DOHH2 (cell line): ENCODE data around the gene PAMR1.

Experiments
- H3F3A ChIP-seq: fragments of 200-600 bp; sonication (generic), shearing (Covaris generic); 2 replicates; pipeline ENCODE4 v1.6.0; 2016; ENCODE audit warnings: antibody characterized with exemption, mild to moderate bottlenecking; ENCODE audit not compliant: control insufficient read depth, insufficient read depth
- H3K27ac ChIP-seq: fragments of 200-600 bp; sonication (generic); 2 replicates; pipeline ENCODE4 v1.5.1; 2014; ENCODE audit warnings: low read depth, mild to moderate bottlenecking, low read length, moderate library complexity
- H3K27me3 ChIP-seq: fragments of 200-600 bp; sonication (generic); 2 replicates; pipeline ENCODE4 v1.6.1; 2014; ENCODE audit warnings: mild to moderate bottlenecking, low read length, mixed read lengths; ENCODE audit not compliant: control insufficient read depth
- H3K36me3 ChIP-seq: fragments of 200-600 bp; sonication (generic); 2 replicates; pipeline ENCODE4 v1.6.1; 2014; ENCODE audit warnings: mild to moderate bottlenecking, low read length, moderate library complexity, mixed read lengths; ENCODE audit not compliant: control insufficient read depth
- H3K4me1 ChIP-seq: fragments of 200-600 bp; sonication (generic); 2 replicates; pipeline ENCODE4 v1.6.1; 2014; ENCODE audit warnings: mild to moderate bottlenecking, low read length, mixed read lengths; ENCODE audit not compliant: control insufficient read depth
- H3K4me2 ChIP-seq: fragments of 200-600 bp; sonication (generic); 2 replicates; pipeline ENCODE4 v1.6.0; 2014; ENCODE audit warnings: mild to moderate bottlenecking, low read length, moderate library complexity
- H3K4me3 ChIP-seq: fragments of 200-600 bp; sonication (generic); 2 replicates; pipeline ENCODE4 v1.5.1; 2014; ENCODE audit warnings: mild to moderate bottlenecking, low read length, mixed read lengths
- H3K79me2 ChIP-seq: fragments of 200-600 bp; sonication (generic); 2 replicates; pipeline ENCODE4 v1.6.1; 2014; ENCODE audit warnings: mild to moderate bottlenecking, low read length, mixed read lengths; ENCODE audit not compliant: control insufficient read depth
- H3K9me2 ChIP-seq: fragments of 200-600 bp; sonication (generic); replicated peaks from 2 replicates; pipeline ENCODE4 v1.6.1; 2014; ENCODE audit warnings: mild to moderate bottlenecking, low read length, mixed read lengths; ENCODE audit not compliant: control insufficient read depth
- H3K9me3 ChIP-seq: fragments of 200-600 bp; sonication (generic); 2 replicates; pipeline ENCODE4 v1.6.1; 2014; ENCODE audit warnings: antibody characterized with exemption, low read length, mixed read lengths; ENCODE audit not compliant: control insufficient read depth, insufficient read depth
- H4K20me1 ChIP-seq: fragments of 200-600 bp; sonication (generic); 2 replicates; pipeline ENCODE4 v1.6.0; 2014; ENCODE audit warnings: low read depth, mild to moderate bottlenecking, antibody characterized with exemption, low read length, moderate library complexity; ENCODE audit not compliant: control insufficient read depth, insufficient read depth
- CTCF ChIP-seq: fragments of 200-600 bp; sonication (generic); IDR thresholded peaks from one replicate; pipeline ENCODE4 v1.5.1; 2014; ENCODE audit warnings: antibody characterized with exemption, mild to moderate bottlenecking, low read depth, low read length; ENCODE audit not compliant: poor library complexity, severe bottlenecking
- EZH2phosphoT487 ChIP-seq: fragments of 200-600 bp; sonication (generic); IDR thresholded peaks from 2 replicates; pipeline ENCODE4 v1.6.1; 2017; ENCODE audit warnings: borderline replicate concordance, mild to moderate bottlenecking, antibody characterized with exemption, low read length, moderate library complexity, mixed read lengths

Gene PAMR1

GRCh38 chr11:35473795-35474374 lies 51.5 kb downstream of the PAMR1 start:
- H3K4me2 ChIP-seq: no peak overlapping the region
- H3K79me2 ChIP-seq: no peaks in the 10 kb centered on the region
- no peaks in the 10 kb centered on the region for H3K36me3 ChIP-seq
- no peaks in the 10 kb centered on the region for H4K20me1 ChIP-seq
- H3K4me3 ChIP-seq: no peak overlapping the region
- H3K27ac ChIP-seq: no peak overlapping the region
- no peaks in the 10 kb centered on the region for H3K4me1 ChIP-seq
- H3F3A ChIP-seq: no peaks in the 10 kb centered on the region
- H3K9me2 ChIP-seq: no peaks in the 10 kb centered on the region
- H3K9me3 ChIP-seq: no peaks in the 10 kb centered on the region
- H3K27me3 ChIP-seq: no peaks in the 10 kb centered on the region
- TF ChIP-seq CTCF (no peak), EZH2phosphoT487 (no peak)

- Histone ChIP-seq H4K20me1 (no peaks in the 10 kb centered on the region), H3K9me3 (no peaks in the 10 kb centered on the region), H3K36me3 (no peaks in the 10 kb centered on the region), H3K27me3 (no peaks in the 10 kb centered on the region), H3K4me1 (no peaks in the 10 kb centered on the region), H3K79me2 (no peaks in the 10 kb centered on the region), H3K9me2 (no peaks in the 10 kb centered on the region), H3F3A (no peaks in the 10 kb centered on the region), H3K4me3 (no peak overlapping the region), H3K27ac (no peak overlapping the region), H3K4me2 (no peak overlapping the region)
- TF ChIP-seq CTCF (no peak), EZH2phosphoT487 (no peak)
Observed at GRCh38 chr11:35470616-35471015, 54.8 kb downstream of the PAMR1 start.

GRCh38 chr11:35466058-35466457 lies 59.4 kb downstream of the PAMR1 start:
- Histone ChIP-seq H3K27me3 (no peaks in the 10 kb centered on the region), H3K9me3 (no peaks in the 10 kb centered on the region), H3K27ac (no peak overlapping the region), H3K36me3 (no peaks in the 10 kb centered on the region), H3F3A (no peaks in the 10 kb centered on the region), H3K4me3 (no peak overlapping the region), H3K9me2 (no peaks in the 10 kb centered on the region), H3K4me2 (no peak overlapping the region), H3K79me2 (no peaks in the 10 kb centered on the region), H4K20me1 (no peaks in the 10 kb centered on the region), H3K4me1 (no peaks in the 10 kb centered on the region)
- TF ChIP-seq CTCF: no peak
- no peak for TF ChIP-seq EZH2phosphoT487

GRCh38 chr11:35464308-35464707 lies 61.1 kb downstream of the PAMR1 start:
- Histone ChIP-seq H3K27me3 (no peaks in the 10 kb centered on the region), H4K20me1 (no peaks in the 10 kb centered on the region), H3K79me2 (no peaks in the 10 kb centered on the region), H3K4me3 (no peak overlapping the region), H3K4me1 (no peaks in the 10 kb centered on the region), H3K9me2 (no peaks in the 10 kb centered on the region), H3K27ac (no peak overlapping the region), H3K9me3 (no peaks in the 10 kb centered on the region), H3F3A (no peaks in the 10 kb centered on the region), H3K4me2 (no peak overlapping the region), H3K36me3 (no peaks in the 10 kb centered on the region)
- TF ChIP-seq EZH2phosphoT487 (no peak), CTCF (no peak)
